Neural progenitor cell (in vitro differentiated cells): ENCODE measurements around the gene ZNF273.

ENCODE experiments used
- CTCF ChIP-seq: fragments of 200-600 bp; sonication (generic); IDR thresholded peaks from 2 replicates; pipeline ENCODE4 v1.5.1; 2017; ENCODE audit warnings: antibody characterized with exemption, mild to moderate bottlenecking
- EZH2 ChIP-seq: fragments of 200-600 bp; sonication (generic); IDR thresholded peaks from 2 replicates; pipeline ENCODE4 v1.6.1; 2017; ENCODE audit warnings: antibody characterized with exemption, mild to moderate bottlenecking, moderate library complexity
- EZH2phosphoT487 ChIP-seq: fragments of 200-600 bp; sonication (generic); IDR thresholded peaks from 2 replicates; pipeline ENCODE4 v1.6.1; 2017; ENCODE audit warnings: antibody characterized with exemption

- TF ChIP-seq CTCF = no peak
- no peak for TF ChIP-seq EZH2
- TF ChIP-seq EZH2phosphoT487 = no peak
Measured at GRCh38 chr7:64874114-64874513, 29.0 kb upstream of the ZNF273 start.
